H9 (cell line): ENCODE measurements around the gene PRPF40B. TPM values are rescaled to one million over a fixed set of nuclear protein-coding genes. Genes with fewer than 3 reads are reported as not detected.

Source experiments
- DNase-seq: peaks from one replicate; pipeline ENCODE4 v3.0.0-alpha.2; 2017
- H2AFZ ChIP-seq: one replicate; pipeline ENCODE4 v1.6.1; 2013; ENCODE audit warnings: mild to moderate bottlenecking, low read length, control low read depth, moderate library complexity
- H2AK5ac ChIP-seq: 2 replicates; pipeline ENCODE4 v1.6.1; 2013; ENCODE audit warnings: low read length, control low read depth, mixed read lengths; ENCODE audit not compliant: insufficient read length
- H2BK120ac ChIP-seq: one replicate; pipeline ENCODE4 v1.6.1; 2013; ENCODE audit warnings: low read depth, mild to moderate bottlenecking, low read length, control low read depth, inconsistent platforms; ENCODE audit not compliant: poor library complexity, severe bottlenecking
- H2BK12ac ChIP-seq: 2 replicates; pipeline ENCODE4 v1.6.1; 2013; ENCODE audit warnings: low read length, control low read depth, mixed read lengths, low read depth; ENCODE audit not compliant: insufficient read length
- H2BK15ac ChIP-seq: 2 replicates; pipeline ENCODE4 v1.6.1; 2013; ENCODE audit warnings: low read depth, low read length, control low read depth
- H2BK20ac ChIP-seq: one replicate; pipeline ENCODE4 v1.6.1; 2013; ENCODE audit warnings: low read depth, mild to moderate bottlenecking, low read length, control low read depth, inconsistent platforms; ENCODE audit not compliant: poor library complexity, severe bottlenecking
- H2BK5ac ChIP-seq: 2 replicates; pipeline ENCODE4 v1.6.1; 2013; ENCODE audit warnings: low read length, control low read depth, mixed read lengths; ENCODE audit not compliant: insufficient read length
- H3K14ac ChIP-seq: 2 replicates; pipeline ENCODE4 v1.6.1; 2013; ENCODE audit warnings: low read length, control low read depth; ENCODE audit not compliant: insufficient read depth
- H3K18ac ChIP-seq: 2 replicates; pipeline ENCODE4 v1.6.1; 2013; ENCODE audit warnings: low read depth, mild to moderate bottlenecking, mixed read lengths, low read length, control low read depth; ENCODE audit not compliant: insufficient read length
- H3K23ac ChIP-seq: 2 replicates; pipeline ENCODE4 v1.6.1; 2013; ENCODE audit warnings: low read length, control low read depth, mixed read lengths, low read depth; ENCODE audit not compliant: insufficient read length
- H3K23me2 ChIP-seq: 2 replicates; pipeline ENCODE4 v1.6.1; 2013; ENCODE audit warnings: low read depth, mild to moderate bottlenecking, mixed read lengths, low read length, control low read depth; ENCODE audit not compliant: insufficient read length, poor library complexity, severe bottlenecking
- H3K27ac ChIP-seq: 2 replicates; pipeline ENCODE4 v1.5.1; 2013; ENCODE audit warnings: low read length, control low read depth, mixed read lengths, low read depth; ENCODE audit not compliant: insufficient read length
- H3K27me3 ChIP-seq: 2 replicates; pipeline ENCODE4 v1.6.1; 2013; ENCODE audit warnings: low read length, control low read depth, inconsistent platforms; ENCODE audit not compliant: insufficient read depth
- H3K4ac ChIP-seq: 2 replicates; pipeline ENCODE4 v1.6.1; 2013; ENCODE audit warnings: low read depth, mild to moderate bottlenecking, control low read depth, inconsistent platforms, low read length, moderate library complexity
- H3K4me1 ChIP-seq: 2 replicates; pipeline ENCODE4 v1.6.1; 2013; ENCODE audit warnings: low read length, control low read depth, inconsistent platforms; ENCODE audit not compliant: insufficient read depth
- H3K4me2 ChIP-seq: 2 replicates; pipeline ENCODE4 v1.6.1; 2013; ENCODE audit warnings: low read length, control low read depth, mixed read lengths; ENCODE audit not compliant: insufficient read length, insufficient read depth
- H3K56ac ChIP-seq: 2 replicates; pipeline ENCODE4 v1.6.1; 2013; ENCODE audit warnings: low read depth, mild to moderate bottlenecking, mixed read lengths, low read length, control low read depth; ENCODE audit not compliant: insufficient read length
- H3K79me1 ChIP-seq: 2 replicates; pipeline ENCODE4 v1.6.1; 2013; ENCODE audit warnings: low read depth, mild to moderate bottlenecking, moderate library complexity, low read length, control low read depth, inconsistent platforms; ENCODE audit not compliant: insufficient read depth, poor library complexity, severe bottlenecking
- H3K79me2 ChIP-seq: 2 replicates; pipeline ENCODE4 v1.6.1; 2013; ENCODE audit warnings: low read length, control low read depth, inconsistent platforms; ENCODE audit not compliant: insufficient read depth
- H3K9ac ChIP-seq: 2 replicates; pipeline ENCODE4 v1.6.1; 2013; ENCODE audit warnings: low read length, control low read depth, mixed read lengths; ENCODE audit not compliant: insufficient read length; ENCODE audit errors: extremely low read depth
- H3K9me3 ChIP-seq: one replicate; pipeline ENCODE4 v1.6.1; 2013; ENCODE audit warnings: low read depth, low read length, inconsistent platforms; ENCODE audit not compliant: control insufficient read depth
- H3T11ph ChIP-seq: one replicate; pipeline ENCODE4 v1.6.1; 2013; ENCODE audit warnings: mild to moderate bottlenecking, low read length, control low read depth, inconsistent platforms
- H4K20me1 ChIP-seq: one replicate; pipeline ENCODE4 v1.6.1; 2013; ENCODE audit not compliant: control insufficient read depth, insufficient read length, insufficient read depth
- H4K5ac ChIP-seq: 2 replicates; pipeline ENCODE4 v1.6.1; 2013; ENCODE audit warnings: low read depth, mild to moderate bottlenecking, mixed read lengths, low read length, control low read depth; ENCODE audit not compliant: insufficient read length
- H4K8ac ChIP-seq: replicated peaks from 2 replicates; pipeline ENCODE4 v1.6.1; 2013; ENCODE audit warnings: low read length, control low read depth, mixed read lengths, low read depth; ENCODE audit not compliant: insufficient read length
- H4K91ac ChIP-seq: 2 replicates; pipeline ENCODE4 v1.6.1; 2013; ENCODE audit warnings: low read depth, mild to moderate bottlenecking, moderate library complexity, mixed read lengths, low read length, control low read depth; ENCODE audit not compliant: insufficient read length
- H3K27ac Mint-ChIP-seq, 3 experiments: 2 replicates in 2 of 3; 3 replicates in 1 of 3; pipeline ENCODE4 v1.8.0; 2020 to 2021; ENCODE audit warnings: mixed read lengths in 3 of 3, mild to moderate bottlenecking in 1 of 3, moderate library complexity in 1 of 3
- H3K27me3 Mint-ChIP-seq: 2 replicates; pipeline ENCODE4 v1.8.0; 2021; ENCODE audit warnings: low read depth, mild to moderate bottlenecking, moderate library complexity, mixed read lengths
- H3K36me3 Mint-ChIP-seq, 3 experiments: 2 replicates in 2 of 3; 3 replicates in 1 of 3; pipeline ENCODE4 v1.8.0; 2020 to 2021; ENCODE audit warnings: low read depth in 3 of 3, mixed read lengths in 3 of 3; ENCODE audit not compliant: insufficient read depth in 1 of 3
- H3K4me1 Mint-ChIP-seq, 2 experiments: 2 replicates each; pipeline ENCODE4 v1.8.0; 2020; ENCODE audit warnings: mixed read lengths in 2 of 2
- H3K4me3 Mint-ChIP-seq, 2 experiments: 2 replicates in 1 of 2; 3 replicates in 1 of 2; pipeline ENCODE4 v1.8.0; 2020 to 2021; ENCODE audit warnings: mild to moderate bottlenecking in 2 of 2, mixed read lengths in 2 of 2, moderate library complexity in 1 of 2
- H3K9me3 Mint-ChIP-seq, 2 experiments: 2 replicates in 1 of 2; 3 replicates in 1 of 2; pipeline ENCODE4 v1.8.0; 2020; ENCODE audit warnings: mild to moderate bottlenecking in 2 of 2, mixed read lengths in 2 of 2, moderate library complexity in 1 of 2
- WGBS: extraction: QIAGEN DNeasy Blood & Tissue Kit; methylation state at CpG from one replicate; pipeline ENCODE4 v1.1.7; 2013; ENCODE audit warnings: missing lambda C conversion rate, low lambda C conversion rate, mixed read lengths; ENCODE audit not compliant: insufficient read length; ENCODE audit errors: extremely low coverage; 5-methylcytosine and 5-hydroxymethylcytosine counted together
- total RNA-seq: library from RNA; stranded (reverse); gene quantifications from 2 replicates; pipeline ENCODE4 v1.2.1, GENCODE V29; 2021
- TF ChIP-seq, protein P1 (sequence below): fragments of 200-600 bp; sonication (generic); conservative IDR thresholded peaks from 3 replicates; pipeline ENCODE4 v1.8.0; 2021; ENCODE audit warnings: antibody characterized with exemption, mild to moderate bottlenecking

PRPF40B gene
- total RNA-seq, 1 experiment from 2014 or later, result 19.0 TPM

DNA sequence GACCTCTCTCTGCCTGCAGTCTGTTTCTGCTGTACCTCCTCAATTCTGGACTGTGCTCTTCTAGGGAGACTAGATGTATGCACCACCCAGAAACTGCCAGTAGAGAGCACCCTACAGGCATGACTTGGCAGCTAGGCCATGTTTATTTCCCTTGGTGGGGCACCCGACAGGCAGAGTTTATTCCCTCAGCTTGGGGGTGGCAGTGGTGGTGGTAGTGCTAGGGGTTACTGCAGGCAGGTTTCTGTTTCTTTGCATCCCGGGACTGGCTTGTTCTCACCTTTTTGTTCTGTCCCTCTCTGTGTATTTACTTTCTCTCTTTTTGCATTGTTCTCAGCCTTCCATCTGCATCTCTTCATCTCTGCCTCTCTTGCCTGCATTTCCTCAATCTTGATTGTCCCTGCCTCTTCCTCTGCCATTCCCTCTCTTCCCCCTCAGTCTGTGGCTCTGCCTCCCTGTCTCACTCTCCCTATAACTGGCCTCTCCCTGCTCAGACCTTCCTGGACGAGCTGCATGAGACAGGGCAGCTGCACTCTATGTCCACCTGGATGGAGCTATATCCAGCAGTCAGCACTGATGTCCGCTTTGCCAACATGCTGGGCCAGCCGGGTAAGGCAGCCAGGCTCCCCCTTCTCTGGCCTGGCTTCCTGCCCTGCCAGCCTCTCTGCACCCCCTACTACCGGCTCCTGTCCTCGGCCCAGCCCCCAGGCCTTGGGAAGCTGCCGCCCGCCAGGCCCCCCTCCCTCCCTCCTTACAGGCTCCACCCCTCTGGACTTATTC, 13.8 kb downstream of the PRPF40B start:
- Mint-ChIP-seq H3K4me1 (peaks cover 20 to 24% of the 10 kb centered on the region in 2 experiments), H3K9me3 (no peaks in the 10 kb centered on the region), H3K4me3 (no peak overlapping the region; a peak in 2 of 5 replicates), H3K36me3 (peaks cover 8 to 33% (median 22%) of the 10 kb centered on the region in 3 experiments; a peak in 6 of 7 replicates), H3K27ac (peak overlapping the region; percentile 3 to 91 (median 34); a peak in 6 of 7 replicates), H3K27me3 (no peaks in the 10 kb centered on the region; the same call in none of the 2 replicates)
- peak overlapping the region; percentile 45 for H3K9ac ChIP-seq
- no peak overlapping the region for H4K5ac ChIP-seq
- H4K91ac ChIP-seq, result no peak overlapping the region
- no peaks in the 10 kb centered on the region for H3K79me2 ChIP-seq
- DNase-seq, result peak; percentile 81
- H2BK12ac ChIP-seq, result no peak overlapping the region
- no peak overlapping the region for H2AK5ac ChIP-seq
- no peak overlapping the region for H2BK20ac ChIP-seq
- H3K18ac ChIP-seq, result peak overlapping the region; percentile 74
- peak overlapping the region; percentile 26 for H3K4me2 ChIP-seq
- no peaks in the 10 kb centered on the region for H3K27me3 ChIP-seq
- H3K4me1 ChIP-seq, result peaks cover 5% of the 10 kb centered on the region; the same call in 1 of the 2 replicates
- peak overlapping the region; percentile 12; the same call in 1 of the 2 replicates for H3K14ac ChIP-seq
- no peak overlapping the region for H2AFZ ChIP-seq
- TF ChIP-seq, protein P1, sequence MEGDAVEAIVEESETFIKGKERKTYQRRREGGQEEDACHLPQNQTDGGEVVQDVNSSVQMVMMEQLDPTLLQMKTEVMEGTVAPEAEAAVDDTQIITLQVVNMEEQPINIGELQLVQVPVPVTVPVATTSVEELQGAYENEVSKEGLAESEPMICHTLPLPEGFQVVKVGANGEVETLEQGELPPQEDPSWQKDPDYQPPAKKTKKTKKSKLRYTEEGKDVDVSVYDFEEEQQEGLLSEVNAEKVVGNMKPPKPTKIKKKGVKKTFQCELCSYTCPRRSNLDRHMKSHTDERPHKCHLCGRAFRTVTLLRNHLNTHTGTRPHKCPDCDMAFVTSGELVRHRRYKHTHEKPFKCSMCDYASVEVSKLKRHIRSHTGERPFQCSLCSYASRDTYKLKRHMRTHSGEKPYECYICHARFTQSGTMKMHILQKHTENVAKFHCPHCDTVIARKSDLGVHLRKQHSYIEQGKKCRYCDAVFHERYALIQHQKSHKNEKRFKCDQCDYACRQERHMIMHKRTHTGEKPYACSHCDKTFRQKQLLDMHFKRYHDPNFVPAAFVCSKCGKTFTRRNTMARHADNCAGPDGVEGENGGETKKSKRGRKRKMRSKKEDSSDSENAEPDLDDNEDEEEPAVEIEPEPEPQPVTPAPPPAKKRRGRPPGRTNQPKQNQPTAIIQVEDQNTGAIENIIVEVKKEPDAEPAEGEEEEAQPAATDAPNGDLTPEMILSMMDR, result peak; percentile 72
- peak overlapping the region; percentile 27 for H2BK5ac ChIP-seq
- no peak overlapping the region for H3K56ac ChIP-seq
- H3K9me3 ChIP-seq, result no peaks in the 10 kb centered on the region
- no peak overlapping the region for H4K8ac ChIP-seq
- H3K79me1 ChIP-seq, result no peaks in the 10 kb centered on the region
- no CpG with 5 or more reads among the region's 9 CpGs for WGBS
- no peaks in the 10 kb centered on the region for H4K20me1 ChIP-seq
- H2BK120ac ChIP-seq, result no peak overlapping the region
- no peak overlapping the region for H3T11ph ChIP-seq
- peaks cover 3% of the 10 kb centered on the region for H3K23me2 ChIP-seq
- no peak overlapping the region for H3K23ac ChIP-seq
- no peak overlapping the region for H3K4ac ChIP-seq
- no peak overlapping the region for H2BK15ac ChIP-seq
- H3K27ac ChIP-seq, result peak overlapping the region; percentile 63
